Hematopoietic multipotent progenitor cell (in vitro differentiated cells): ENCODE results near the gene C19orf85. TPM values are rescaled to one million over a fixed set of nuclear protein-coding genes. Genes with fewer than 3 reads are reported as not detected.
A peak's percentile ranks its signal among the peaks of the same experiment; 100 is the strongest.

Source experiments
- DNase-seq, 3 donors: peaks; one replicate each; pipeline ENCODE4 v3.0.0-alpha.2; 2011 to 2015; ENCODE audit warnings: low read depth in 2 of 3, low spot score in 2 of 3
- total RNA-seq: library from RNA; depleted of rRNA; stranded (reverse); fragments of >200 nt; gene quantifications from one replicate; pipeline ENCODE4 v1.2.3, GENCODE V29; 2012

C19orf85 gene
- total RNA-seq, 1 donor: not detected

DNA sequence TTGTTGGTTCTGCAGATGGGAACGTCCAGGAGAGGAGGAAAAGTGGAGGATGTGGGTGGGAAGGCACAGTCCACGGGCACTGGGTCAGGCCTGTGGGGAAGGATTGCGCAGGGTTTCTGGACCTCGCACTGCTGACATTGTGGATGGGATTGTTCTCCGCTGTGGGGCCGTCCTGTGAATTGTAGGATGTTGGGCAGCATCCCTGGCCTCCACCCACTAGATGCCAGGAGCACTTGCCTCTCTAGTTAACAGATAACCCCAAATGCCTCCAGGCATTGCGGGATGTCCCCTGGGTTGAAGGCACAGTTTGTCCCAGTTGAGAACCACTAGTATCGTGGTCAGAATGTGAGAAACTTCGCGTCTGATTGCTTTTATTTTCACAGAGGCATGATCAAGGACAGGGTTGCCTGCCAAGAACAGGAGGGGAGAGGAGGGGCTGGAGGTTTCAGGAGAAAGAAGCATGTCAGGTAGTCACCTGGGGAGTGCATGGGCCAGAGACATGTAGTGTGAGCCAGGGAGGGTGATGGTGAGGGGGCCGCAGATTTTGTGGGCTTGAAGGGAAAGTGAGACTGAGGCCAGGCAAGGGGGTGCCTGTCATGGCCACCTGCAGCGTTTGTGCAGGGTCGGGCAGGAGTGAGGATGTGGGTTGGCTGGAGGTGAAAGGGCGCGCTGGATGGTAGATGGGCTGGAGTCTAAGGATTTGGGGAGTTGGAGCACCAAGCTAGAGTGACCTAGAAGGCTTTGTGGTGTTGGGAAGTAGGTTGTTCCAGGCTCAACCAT is 15.1 kb upstream of the C19orf85 start:
- no peak for DNase-seq

DNA sequence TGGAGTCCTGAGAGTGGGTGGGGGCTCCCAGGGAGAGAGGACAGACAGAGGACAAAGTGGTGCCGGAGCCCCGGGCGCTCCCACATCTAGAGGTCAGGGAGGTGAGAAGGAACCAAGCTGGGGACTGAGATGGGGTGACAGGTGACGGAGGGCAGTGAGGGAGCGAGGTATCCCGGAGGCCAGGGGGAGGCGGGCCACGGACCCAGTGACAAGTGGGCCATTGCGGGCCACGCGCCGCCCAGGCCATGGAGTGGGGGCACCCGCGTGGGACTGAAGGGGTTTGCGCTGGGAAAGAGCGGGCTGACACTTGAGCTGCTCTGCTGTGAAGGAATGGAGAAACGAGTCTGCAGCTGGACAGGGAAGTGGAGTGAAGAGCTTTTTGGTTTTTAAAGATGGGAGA is 14.5 kb upstream of the C19orf85 start:
- DNase-seq: no peak

DNA sequence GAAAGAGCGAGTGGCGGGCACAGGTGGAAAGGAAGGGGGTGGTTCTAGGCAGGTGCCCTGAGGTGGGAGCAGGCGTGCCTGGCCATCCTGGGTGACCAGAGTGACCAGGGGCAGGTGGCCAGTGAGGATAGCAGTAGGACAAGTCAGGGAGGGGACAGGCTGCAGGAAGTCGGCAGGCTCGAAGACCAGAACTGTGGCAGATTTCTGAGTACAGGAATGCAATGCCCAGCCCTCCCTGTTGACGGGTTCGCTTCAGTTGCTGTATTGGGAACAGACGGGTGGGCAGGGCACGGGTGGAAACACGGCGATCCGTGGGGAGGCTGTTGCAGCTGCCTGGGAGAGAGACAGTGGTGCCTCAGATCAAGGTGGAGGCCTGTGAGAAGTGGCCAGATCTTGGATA is 13.8 kb upstream of the C19orf85 start:
- no peak for DNase-seq

DNA sequence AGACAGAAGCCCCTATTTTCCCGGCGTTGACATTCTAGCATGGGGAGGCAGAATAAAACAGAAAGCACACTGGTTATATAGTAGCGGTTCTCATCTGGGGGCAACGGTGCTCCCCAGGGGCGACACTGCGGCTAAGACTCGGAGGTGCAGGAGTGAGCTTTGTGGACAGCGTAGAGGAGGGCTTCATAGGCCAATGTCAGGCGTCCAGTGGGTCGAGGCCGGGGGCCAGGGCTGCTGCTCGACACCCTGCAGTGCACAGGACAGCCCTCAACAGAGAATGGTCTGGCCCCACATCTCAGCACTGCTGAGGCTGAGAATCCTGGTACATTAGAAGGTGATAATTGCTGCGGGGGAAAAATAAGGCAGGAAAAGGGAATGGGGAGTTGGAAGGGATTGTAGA is 13.4 kb upstream of the C19orf85 start:
- no peak for DNase-seq

DNA sequence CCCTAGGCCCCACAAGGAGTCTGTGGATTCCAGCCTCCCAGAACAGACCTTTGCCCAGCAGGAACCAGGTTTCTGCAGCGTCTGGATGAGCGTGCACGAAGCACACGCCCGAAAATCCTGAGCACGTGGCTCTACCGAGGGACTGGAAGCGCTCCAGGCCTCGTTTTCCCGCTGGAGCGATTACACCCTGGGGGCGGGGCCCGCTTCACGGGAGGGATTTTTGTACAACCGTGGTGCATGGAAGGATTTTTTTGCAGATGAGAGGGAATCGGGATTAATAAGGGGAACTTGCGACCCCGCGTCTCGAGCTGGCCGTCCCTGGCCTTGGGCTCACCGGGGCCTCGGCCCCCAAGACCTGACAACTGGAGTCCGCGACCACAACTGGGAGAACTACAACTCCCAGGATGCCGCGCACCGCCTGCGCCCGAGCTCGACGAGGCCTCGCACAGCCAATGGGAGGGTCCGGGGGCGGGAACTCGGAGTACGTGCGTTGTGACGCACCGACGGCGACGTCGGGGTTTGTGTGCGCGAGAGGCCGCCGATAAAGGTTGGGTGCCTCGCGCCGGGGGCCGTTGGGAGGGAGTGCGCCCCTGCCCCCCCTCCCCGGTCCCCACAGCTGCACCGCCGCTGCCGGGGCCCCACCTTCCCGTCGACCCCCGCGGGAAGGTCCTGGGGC is 11.7 kb upstream of the C19orf85 start, which contains the start of gene ZNF628:
Gene ZNF628 (plus strand): TSS at position 518 of the 676 bp plus-strand sequence. CDS start 3,294 bp downstream, outside the sequence.
- DNase-seq: peak; percentile 96 to 98 (median 98)

DNA sequence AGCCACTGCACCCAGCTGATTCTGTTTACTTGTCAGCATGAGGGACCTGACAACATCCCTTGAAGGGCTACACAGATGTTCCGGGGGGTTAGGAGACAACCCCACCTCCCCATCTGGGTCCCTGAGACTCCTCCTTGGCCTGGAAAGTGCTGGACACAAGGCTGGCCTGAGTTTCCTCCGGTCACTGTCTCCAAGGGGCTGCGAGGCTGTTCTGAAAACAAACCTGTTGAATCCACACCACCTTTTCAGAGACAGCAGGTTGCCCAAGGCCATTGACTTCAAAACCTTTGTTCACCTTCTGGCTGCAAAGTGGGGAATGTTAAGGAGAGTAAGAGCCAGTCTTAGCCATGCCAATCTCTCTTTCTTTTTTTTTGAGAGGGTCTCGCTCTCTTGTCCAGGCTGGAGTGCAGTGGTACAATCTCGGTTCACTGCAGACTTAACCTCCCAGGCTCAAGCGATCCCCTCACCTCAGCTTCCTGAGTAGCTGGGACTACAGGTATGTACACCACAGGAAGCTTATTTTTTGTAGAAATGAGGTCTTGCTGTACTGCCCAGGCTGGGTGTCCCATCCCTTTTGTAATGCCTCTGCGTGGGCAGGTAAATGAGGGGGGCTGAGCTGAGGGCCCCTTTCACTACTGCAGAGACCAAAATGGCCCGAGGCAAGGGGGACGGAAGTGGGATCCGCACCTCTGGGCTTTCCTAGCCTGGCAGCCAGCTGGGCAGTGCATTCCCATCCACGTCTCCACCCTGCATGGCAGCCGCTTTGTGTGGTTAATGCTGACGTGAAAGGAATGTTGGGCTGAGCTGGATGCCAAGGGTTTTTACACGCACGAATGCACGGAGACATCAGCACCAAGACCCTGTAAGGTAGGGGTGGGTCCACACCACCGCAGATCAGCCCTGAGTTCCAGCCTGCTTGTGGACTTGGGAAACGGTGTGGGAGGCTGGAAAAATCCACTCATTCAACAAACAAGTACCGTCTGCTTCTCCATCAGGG is 10.0 kb upstream of the C19orf85 start:
- DNase-seq: no peak

DNA sequence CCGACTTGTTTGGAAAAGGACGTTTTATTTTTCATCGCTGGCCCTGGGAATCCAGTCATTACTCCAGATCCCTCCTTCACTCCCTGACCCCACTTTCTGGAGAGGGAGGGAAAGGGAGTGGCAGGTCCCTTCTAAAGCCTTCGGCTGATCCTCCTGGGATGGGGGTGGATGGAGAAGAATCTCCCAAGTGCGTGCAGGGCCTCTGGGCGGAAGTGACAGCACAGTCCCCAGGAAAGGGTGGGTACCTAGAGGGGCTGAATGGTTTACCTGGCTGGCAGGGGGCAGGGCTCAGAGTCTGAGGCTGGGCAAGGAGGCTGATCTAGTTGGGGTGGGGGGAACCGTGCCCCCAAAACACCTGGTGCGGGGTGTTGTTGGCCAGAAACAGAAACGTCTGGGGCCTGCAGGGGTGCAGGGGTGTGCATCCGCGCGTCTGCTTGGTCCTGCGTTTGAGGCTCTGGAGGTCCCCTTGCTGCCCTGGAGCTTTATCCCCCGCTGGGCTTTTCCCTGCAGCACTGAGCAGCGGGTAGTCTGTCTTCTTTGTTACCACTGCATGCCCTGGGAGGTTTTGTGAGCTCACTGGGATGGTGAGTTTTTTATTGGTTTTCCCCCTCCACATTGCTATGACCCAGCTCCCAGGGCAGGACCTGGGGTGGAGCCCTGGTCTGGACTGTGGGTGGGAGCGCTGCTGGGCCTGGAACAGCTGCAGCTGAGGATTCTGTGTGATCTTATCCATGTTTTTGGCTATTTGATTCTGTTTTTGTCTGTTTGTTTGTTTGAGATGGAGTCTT is 8.9 kb upstream of the C19orf85 start:
- no peak for DNase-seq

DNA sequence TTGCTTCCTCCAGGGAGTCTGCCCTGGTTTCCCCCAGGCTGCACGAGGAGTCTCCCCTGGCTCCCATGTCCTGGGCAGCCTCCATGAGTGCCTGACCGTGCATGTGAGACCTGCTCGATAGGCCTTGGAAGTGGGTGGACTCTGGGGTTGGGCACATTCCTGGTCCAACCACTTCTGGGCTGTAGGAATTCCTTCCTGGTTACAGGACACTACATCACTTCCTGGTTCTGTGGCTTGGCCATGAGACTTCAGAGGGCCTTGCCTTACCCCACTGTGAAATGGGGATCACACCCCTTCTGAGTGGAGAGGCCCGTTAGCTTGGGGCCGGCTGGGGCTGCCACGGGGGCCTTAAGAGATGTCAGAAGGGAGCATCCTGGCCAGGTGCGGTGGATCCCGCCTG is 7.9 kb upstream of the C19orf85 start:
- DNase-seq: no peak

DNA sequence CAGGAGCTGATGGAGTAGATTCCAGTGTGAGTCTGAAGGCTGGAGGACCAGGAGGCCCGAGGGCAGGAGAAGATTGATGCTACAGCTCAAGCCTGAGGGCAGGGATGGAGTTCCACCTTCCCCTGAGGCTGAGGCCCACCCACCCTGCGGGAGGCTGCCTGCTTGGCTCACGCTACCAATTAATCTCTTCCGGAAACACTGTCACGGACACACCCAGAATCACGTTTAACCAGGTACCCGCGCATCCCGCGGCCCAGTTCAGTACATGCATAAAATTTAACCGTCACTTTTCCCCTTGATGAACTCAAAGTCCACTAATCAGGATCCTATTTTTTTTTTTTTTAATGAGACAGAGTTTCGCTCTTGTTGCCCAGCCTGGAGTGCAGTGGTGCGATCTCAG is 6.7 kb upstream of the C19orf85 start:
- DNase-seq: no peak

DNA sequence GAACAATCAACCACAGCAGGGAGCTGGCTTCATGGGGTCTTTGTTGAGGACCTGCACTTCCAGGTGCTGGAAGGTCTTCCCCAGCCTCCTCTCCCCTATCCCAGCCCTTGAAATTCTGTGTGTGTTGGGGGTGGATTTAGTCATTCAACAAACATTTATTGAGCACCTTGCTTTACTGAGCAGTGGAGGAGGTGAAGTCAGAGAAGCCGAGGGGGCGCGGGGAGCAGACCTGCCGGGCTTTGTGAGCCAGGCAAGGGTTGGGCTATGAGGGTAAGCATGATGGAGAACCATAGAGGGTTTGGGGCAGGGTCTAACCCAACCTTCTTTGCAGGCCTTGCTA is 3.5 kb upstream of the C19orf85 start:
- DNase-seq: no peak

DNA sequence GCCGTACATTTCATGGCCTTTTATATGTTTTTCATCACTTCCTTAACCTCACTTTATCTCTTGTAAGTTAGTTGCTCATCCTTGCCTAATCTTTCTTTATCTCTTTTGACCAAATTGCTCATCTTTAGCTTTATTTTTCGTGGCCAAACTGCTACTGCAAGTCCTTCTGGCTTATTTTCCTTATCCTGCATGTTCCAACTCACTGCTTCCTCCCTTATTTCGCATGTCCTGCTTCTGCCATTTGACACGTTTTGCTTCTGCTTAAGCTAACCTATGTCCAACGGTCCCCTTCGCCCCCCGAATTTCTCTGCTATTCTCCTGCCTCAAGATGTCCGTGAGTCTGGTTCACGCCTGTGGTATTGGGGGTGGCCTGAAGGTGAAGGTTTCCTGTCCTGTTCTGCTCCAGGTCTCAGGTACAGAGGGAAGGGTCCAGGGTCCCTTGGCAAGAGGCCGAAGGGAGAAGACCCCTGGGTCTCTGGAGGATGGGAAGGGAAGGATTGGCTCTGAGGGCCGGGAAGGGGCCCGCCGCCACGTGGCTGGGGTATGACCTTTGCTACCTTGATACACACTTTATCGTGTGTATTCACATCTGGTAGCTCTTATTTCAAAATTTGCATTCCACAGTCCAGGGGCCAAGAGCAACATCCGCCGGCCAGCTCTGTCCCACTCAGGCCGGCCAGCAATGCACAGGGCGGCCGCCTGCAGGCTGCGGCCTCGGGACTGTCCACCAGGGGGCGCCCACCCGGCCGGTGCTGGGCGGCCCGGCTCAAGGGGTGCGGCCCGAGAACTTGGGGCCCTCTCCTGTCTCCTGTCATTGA is 2.9 kb upstream of the C19orf85 start:
- peak in 2 of 3 donors; percentile 50 to 57 for DNase-seq

DNA sequence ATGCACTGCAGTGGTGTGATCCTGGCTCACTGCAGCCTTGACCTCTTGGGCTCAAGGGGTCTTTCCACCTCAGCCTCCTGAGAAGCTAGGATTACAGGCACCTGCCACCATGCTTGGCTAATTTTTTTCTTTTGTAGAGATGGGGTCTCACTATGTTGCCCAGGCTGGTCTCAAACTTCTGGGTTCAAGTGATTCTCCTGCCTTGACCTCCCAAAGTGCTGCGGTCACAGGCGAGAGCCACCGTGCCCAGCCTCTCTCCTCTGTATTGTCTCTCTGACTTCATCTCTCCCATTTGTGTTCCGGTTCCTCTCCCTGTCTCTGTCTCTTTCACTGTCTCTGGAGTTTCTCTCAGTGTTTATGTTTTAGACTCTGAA is 1.7 kb upstream of the C19orf85 start:
- no peak for DNase-seq

DNA sequence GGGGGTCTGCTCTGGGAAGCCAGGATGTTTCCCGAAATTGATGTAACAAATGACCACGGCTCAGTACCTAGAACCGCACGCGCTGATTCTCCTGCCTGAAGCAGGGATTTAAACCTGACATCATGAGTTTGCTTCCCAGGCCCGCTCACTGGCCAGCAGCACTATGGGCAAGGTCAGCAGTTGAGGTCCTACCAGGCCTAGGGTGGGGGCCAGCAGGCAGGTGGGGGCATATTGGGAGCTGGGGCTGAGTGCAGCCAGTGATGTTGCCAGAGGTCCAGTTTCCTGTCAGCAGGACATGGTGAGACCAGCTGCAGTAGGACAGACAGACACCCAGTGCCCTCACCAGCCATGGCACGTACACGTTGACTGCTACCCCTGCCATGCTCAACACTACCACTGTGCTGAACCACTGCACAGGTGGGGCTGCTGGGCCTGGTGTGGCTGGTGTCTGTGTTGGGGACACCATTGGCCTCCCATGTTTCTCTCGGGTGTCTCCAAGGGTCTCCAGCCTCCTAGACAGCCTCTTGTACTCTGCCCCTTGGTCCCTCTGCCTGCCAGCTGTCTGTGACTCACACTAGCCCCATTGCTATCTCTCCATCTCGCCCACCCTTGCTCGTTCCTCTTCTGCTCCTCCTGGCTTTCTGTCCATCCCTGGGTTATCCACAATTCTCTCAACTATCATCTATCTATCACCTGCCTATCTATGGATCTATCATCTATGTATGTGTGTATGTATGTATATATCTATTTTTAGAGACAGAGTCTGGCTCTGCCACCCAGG is 1.1 kb upstream of the C19orf85 start:
- DNase-seq: no peak

DNA sequence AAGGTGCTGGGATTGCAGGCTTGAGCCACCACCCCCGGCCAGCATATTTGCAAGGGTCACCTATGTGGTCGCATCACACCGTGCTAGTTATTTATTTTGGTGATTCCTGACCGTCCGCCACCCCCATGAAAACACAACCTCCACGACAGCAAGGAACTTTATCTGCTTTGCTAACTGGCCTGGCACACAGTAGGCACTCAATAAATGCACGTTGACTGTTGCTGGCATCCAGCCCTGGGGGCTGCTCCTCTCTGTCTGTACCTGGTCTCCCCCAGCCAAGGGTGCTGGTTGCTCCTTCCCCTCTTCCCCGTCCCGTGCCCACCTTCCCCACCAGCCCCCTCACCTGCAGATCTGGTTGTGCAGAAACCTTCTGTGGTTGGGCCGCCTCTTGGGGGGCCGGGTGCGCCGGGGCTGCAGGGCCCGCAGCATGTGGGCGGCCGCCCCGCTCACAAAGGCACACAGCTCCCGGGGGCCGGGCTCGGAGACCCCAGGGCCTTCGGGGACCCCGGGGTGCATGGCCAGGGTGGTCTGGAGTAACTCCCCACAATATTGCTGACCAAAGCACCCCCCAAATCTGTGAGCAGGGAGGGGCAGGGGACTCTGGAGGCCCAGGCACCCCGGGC is 401 bp downstream of the C19orf85 start:
- no peak for DNase-seq

DNA sequence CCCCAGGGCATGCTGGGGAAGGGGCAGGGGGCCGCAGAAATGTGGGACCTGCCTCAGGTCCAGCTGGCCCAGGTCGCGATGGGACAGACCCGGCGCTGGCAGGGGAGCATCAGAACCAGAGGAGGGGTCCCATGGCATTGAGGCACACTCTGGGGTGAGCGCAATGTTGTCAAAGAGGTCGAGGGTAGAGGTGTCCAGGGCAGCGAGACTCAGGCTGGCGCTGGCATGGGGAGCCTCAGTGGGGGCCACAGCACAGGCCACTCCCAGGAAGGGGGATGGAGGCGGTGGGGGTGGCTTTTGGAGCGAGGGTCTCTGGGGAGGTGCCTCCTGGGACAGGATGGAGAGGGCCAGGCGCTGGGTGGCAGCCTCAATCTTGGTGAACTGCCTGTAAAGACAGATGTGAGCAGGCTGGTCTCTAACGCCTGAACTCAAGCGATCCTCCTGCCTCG is 944 bp downstream of the C19orf85 start:
- DNase-seq: no peak

DNA sequence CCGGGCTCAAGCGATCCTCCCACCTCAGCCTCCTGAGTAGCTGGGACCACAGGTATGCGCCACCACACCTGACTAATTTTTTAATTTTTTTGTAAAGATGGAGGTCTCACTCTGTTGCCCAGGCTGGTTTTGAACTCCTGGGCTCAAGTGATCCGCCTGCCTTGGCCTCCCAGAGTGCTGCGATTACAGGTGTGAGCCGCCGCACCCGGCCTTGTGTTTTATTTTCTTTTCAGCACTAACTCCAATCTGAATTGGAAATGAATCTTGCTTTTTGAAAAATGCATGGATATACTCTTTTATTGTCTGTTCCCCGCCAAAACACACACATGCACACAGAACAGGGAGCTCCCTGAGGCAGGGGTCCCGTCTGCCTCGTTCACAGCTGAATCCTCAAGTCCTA is 1.8 kb downstream of the C19orf85 start:
- no peak for DNase-seq

DNA sequence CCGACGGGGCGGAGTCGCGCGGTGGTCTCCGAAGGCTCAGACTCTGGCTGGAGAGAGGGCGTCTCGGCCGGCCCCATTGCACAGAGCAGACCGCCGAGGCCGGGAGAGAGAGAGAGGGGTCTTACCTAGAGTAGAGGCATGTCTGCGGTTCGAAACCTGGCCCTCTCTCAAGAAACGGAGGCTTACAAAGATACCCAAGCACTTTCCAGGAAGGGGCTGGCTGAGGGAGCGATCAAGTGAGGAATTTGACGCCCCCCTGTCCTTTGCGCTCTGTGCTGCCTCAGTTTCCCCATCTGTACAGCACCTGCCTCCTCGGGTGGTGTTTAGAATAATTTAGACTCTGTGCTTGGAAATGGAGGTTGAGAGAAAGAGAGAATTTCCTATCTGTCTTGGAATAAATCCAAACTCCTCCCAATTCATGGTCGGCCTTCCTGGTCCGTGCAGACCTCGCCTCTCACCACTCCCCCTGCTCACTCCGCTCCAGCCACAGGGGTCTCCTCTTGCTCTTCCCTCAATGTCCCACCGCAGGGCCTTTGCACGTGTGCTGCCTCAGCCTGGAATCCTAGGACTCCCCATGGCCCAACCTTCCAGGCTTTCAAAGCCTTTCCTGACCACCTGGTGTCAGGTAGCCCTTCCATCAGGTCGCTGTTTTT is 2.5 kb downstream of the C19orf85 start:
- peak in 1 of 3 donors; percentile 62 for DNase-seq
